GM18511 (cell line): ENCODE measurements around the gene CRYAB.

Experiments used
- ATAC-seq: cut with Tn5 transposase; IDR thresholded peaks from one replicate; pipeline ENCODE4 v1.9.1; 2021; ENCODE audit warnings: mild to moderate bottlenecking, moderate library complexity; ENCODE audit not compliant: unreplicated experiment

Gene CRYAB

GRCh38 chr11:111911563-111912401 is at the start of gene CRYAB:
Gene CRYAB, minus strand, starts transcription at chr11:111911770. Its CDS starts 46 bp downstream, at chr11:111911724.
- ATAC-seq, result no peak

- ATAC-seq, result no peak
These were observed 49.3 kb upstream of the CRYAB start for GRCh38 chr11:111960916-111961315.

- no peak for ATAC-seq
These were observed 46.3 kb upstream of the CRYAB start for GRCh38 chr11:111957663-111958444.

- no peak for ATAC-seq
These were observed 42.6 kb upstream of the CRYAB start for GRCh38 chr11:111954154-111954553.

- ATAC-seq, result no peak
These were observed 40.0 kb upstream of the CRYAB start for GRCh38 chr11:111951565-111951964.

- ATAC-seq, result no peak
These were observed 38.2 kb upstream of the CRYAB start for GRCh38 chr11:111949519-111950426.

GRCh38 chr11:111947143-111947542 is 35.6 kb upstream of the CRYAB start:
- no peak for ATAC-seq

- no peak for ATAC-seq
These were observed 34.9 kb upstream of the CRYAB start for GRCh38 chr11:111946499-111946898.

GRCh38 chr11:111945198-111945597 is 33.6 kb upstream of the CRYAB start:
- ATAC-seq, result no peak

- ATAC-seq, result no peak
These were observed 33.1 kb upstream of the CRYAB start for GRCh38 chr11:111944651-111945051.

- no peak for ATAC-seq
These were observed 32.6 kb upstream of the CRYAB start for GRCh38 chr11:111944139-111944538.

GRCh38 chr11:111942829-111943228 is 31.3 kb upstream of the CRYAB start:
- no peak for ATAC-seq

GRCh38 chr11:111941963-111942362 is 30.4 kb upstream of the CRYAB start:
- no peak for ATAC-seq

- ATAC-seq, result no peak
These were observed 28.4 kb upstream of the CRYAB start for GRCh38 chr11:111939836-111940604.

GRCh38 chr11:111938687-111939160 is 27.2 kb upstream of the CRYAB start:
- ATAC-seq, result peak; percentile 86

GRCh38 chr11:111937844-111938243 is 26.3 kb upstream of the CRYAB start:
- ATAC-seq, result no peak

GRCh38 chr11:111937461-111937769 is 25.8 kb upstream of the CRYAB start:
- no peak for ATAC-seq

GRCh38 chr11:111936040-111936540 is 24.5 kb upstream of the CRYAB start:
- ATAC-seq, result no peak

GRCh38 chr11:111935317-111936039 is 23.9 kb upstream of the CRYAB start:
- no peak for ATAC-seq
